Heart right ventricle (tissue), 16 donors: Measurements from ENCODE around the gene THSD7A. TPM values are rescaled to one million over a fixed set of nuclear protein-coding genes. Genes with fewer than 3 reads are reported as not detected.

Experiments used
- ATAC-seq, 8 donors: fragments of 200-7000 bp; cut with Tn5 transposase; one replicate each; pipeline ENCODE4 v1.9.1; 2020; ENCODE audit warnings: mild to moderate bottlenecking in 8 of 8, moderate library complexity in 8 of 8, moderate number of reproducible peaks in 1 of 8
- DNase-seq, 2 donors: peaks; one replicate each; pipeline ENCODE4 v3.0.0-alpha.2; 2020
- H3K27ac ChIP-seq, 10 donors: fragments of 200-600 bp; sonication (generic) in 2 of 10; one replicate each; pipeline versions ENCODE4 v1.5.0 to v1.8.0; 2020 to 2022; ENCODE audit warnings: mild to moderate bottlenecking in 3 of 10
- H3K27me3 ChIP-seq, 7 donors: fragments of 200-600 bp; one replicate each; pipeline ENCODE4 v1.8.0; 2021 to 2022; ENCODE audit warnings: mild to moderate bottlenecking in 2 of 7
- H3K36me3 ChIP-seq, 9 donors: fragments of 200-600 bp; sonication (generic) in 1 of 9; one replicate each; pipeline versions ENCODE4 v1.5.0 to v1.8.0; 2020 to 2022; ENCODE audit warnings: mild to moderate bottlenecking in 2 of 9
- H3K4me1 ChIP-seq, 9 donors: fragments of 200-600 bp; sonication (generic) in 1 of 9; one replicate each; pipeline versions ENCODE4 v1.5.0 to v1.8.0; 2020 to 2022; ENCODE audit warnings: mild to moderate bottlenecking in 4 of 9
- H3K4me3 ChIP-seq, 10 donors: fragments of 200-600 bp; sonication (generic) in 2 of 10; one replicate each; pipeline versions ENCODE4 v1.5.0 to v1.8.0; 2020 to 2022; ENCODE audit warnings: mild to moderate bottlenecking in 7 of 10, moderate library complexity in 2 of 10
- H3K9me3 ChIP-seq, 11 donors: fragments of 200-600 bp in 10 of 11; sonication (generic) in 2 of 11; one replicate each; pipeline versions ENCODE4 v1.5.0 to v1.8.0; 2013 to 2022; ENCODE audit warnings: mild to moderate bottlenecking in 2 of 11, control low read depth in 1 of 11, moderate library complexity in 1 of 11
- WGBS, 2 donors: extraction: QIAGEN DNeasy Blood & Tissue Kit; methylation state at CpG; one replicate each; pipeline ENCODE4 v1.1.7; 2013; ENCODE audit warnings: inconsistent platforms in 1 of 2; 5-methylcytosine and 5-hydroxymethylcytosine counted together
- intact Hi-C, 10 donors: fragments of 100-400 bp; cut with DNase I; formaldehyde crosslinking; loops; one replicate each; pipeline versions ENCODE4 v1.11.1 to v1.14.2; 2022
- polyA plus RNA-seq, 2 donors: library from polyadenylated mRNA; stranded (reverse); fragments of 200-250 nt; gene quantifications; one replicate each; pipeline ENCODE4 v1.2.3, GENCODE V29; 2013
- total RNA-seq, 10 donors: library from RNA; stranded (reverse); fragmentation: NEBNext Ultra II Directional in 3 of 10; extraction: Animal tissue kit (Norgen Biotek cat#: 25700) in 3 of 10; gene quantifications; one replicate each; pipeline versions ENCODE4 v1.2.1 to v1.2.4, GENCODE V29; 2021 to 2023
- TF ChIP-seq, protein P1 (sequence below), 9 donors: fragments of 200-600 bp; sonication (generic) in 2 of 9; IDR thresholded peaks; one replicate each; pipeline versions ENCODE4 v1.5.0 to v1.8.0; 2021 to 2022; ENCODE audit warnings: antibody characterized with exemption in 9 of 9, mild to moderate bottlenecking in 5 of 9, moderate library complexity in 1 of 9
- donor health status: Arrhythmogenic right ventricular cardiomyopathy.
- donor health status: ischemic (EF 13 %, LVEDD 7.1; RV severe dilation, severe dysfunction).
- donor health status: healthy with polysubstance abuse.
- donor health status: DM: no; HTN: yes; CAD: no.
- donor health status: DM: no; HTN: no; CAD: no.
- donor health status: ischemic (EF 25% LVEDD 6.9; RV normal size, moderate dysfunction).
- donor health status: ischemic (EF 25% LVEDD 5.7; RV mildly dilated, moderate dysfunction).
- donor health status: healthy.
- donor health status: DM: yes; HTN: yes; CAD: no.
- donor health status: Ischemic cardiomyopathy.
- donor health status: ischemic (EF 35%, LVEDD 5.7; RV mildly dilated, moderate dysfunction).
- donor health status: nonischemic (EF 11% LVEDD 7.7; RV severe dilation, severe dysfunction).
- donor health status: DM: yes; HTN: yes; CAD: no.
- donor health status: PGD.
- donor health status: ischemic (EF 29% LVEDD 5.4; RV normal size, mild dysfunction).
- donor health status: nonischemic (EF 23%, LVEDD 6.1; RV moderate dilation, normal function).

The THSD7A gene
- total and polyA plus RNA-seq, 12 donors, result 0.22 to 3.4 (median 1.2) TPM

DNA sequence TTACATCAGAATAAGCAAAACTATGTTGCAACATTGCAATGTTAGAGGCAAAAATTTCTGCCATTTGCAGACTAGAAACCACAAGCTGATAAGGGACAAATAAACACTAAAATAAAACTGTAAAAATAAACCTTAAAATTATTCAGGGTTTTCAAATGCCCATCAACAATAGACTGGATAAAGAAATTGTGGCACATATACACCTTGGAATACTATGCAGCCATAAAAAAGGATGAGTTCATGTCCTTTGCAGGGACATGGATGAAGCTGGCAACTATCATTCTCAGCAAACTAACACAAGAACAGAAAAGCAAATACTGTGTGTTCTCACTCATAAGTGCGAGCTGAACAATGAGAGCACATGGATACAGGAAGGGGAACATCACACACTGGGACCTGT lies 473.4 kb downstream of the THSD7A start:
- H3K36me3 ChIP-seq, result no peaks in the 10 kb centered on the region
- intact Hi-C loops, result no loop called here
- no peak overlapping the region for H3K4me3 ChIP-seq
- no peak for DNase-seq
- no peak overlapping the region for H3K27ac ChIP-seq
- WGBS, 2 donors, result 96 to 100% methylated on average over 1 of the region's 1 CpG
- no peaks in the 10 kb centered on the region for H3K4me1 ChIP-seq
- ATAC-seq, result no peak
- H3K27me3 ChIP-seq, result no peaks in the 10 kb centered on the region
- H3K9me3 ChIP-seq, result peaks cover 0 to 12% (median 0%) of the 10 kb centered on the region in 11 donors
- TF ChIP-seq, protein P1, sequence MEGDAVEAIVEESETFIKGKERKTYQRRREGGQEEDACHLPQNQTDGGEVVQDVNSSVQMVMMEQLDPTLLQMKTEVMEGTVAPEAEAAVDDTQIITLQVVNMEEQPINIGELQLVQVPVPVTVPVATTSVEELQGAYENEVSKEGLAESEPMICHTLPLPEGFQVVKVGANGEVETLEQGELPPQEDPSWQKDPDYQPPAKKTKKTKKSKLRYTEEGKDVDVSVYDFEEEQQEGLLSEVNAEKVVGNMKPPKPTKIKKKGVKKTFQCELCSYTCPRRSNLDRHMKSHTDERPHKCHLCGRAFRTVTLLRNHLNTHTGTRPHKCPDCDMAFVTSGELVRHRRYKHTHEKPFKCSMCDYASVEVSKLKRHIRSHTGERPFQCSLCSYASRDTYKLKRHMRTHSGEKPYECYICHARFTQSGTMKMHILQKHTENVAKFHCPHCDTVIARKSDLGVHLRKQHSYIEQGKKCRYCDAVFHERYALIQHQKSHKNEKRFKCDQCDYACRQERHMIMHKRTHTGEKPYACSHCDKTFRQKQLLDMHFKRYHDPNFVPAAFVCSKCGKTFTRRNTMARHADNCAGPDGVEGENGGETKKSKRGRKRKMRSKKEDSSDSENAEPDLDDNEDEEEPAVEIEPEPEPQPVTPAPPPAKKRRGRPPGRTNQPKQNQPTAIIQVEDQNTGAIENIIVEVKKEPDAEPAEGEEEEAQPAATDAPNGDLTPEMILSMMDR (IDR thresholded peaks at IDR 0.05), result no peak

DNA sequence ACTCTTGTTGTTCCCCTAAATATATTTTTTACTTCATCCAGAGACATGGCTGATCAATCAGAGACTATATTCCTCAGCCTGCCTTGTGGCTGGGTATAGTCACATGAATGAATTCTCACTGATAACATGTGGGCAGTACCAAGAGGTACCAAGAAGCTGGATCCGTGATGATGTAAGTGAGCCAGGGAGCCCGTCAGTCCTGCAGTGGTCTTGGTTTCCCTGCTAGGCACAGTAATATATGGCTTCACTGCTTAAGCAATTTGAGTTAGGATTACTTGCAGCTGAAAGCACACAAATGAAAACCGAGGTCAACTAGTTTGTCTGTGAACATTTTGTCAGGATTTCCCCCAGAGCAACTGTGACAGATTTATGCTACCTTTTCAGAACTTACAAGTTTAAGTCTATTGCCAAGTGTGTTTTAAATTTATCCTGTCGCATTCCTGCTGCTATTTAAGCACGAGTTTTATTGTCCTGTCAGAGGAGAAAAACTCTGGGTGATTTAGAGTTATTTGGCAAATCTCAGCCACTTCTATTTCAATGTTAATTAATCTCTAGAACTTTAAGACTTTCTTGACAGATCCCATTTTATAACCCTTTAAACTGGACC lies 476.5 kb downstream of the THSD7A start:
- TF ChIP-seq, protein P1 (IDR thresholded peaks at IDR 0.05), result no peak
- no peak for DNase-seq
- Histone ChIP-seq H3K9me3 (peaks cover 0 to 15% (median 3%) of the 10 kb centered on the region in 11 donors), H3K4me3 (no peak overlapping the region), H3K27me3 (peaks cover 0 to 12% (median 0%) of the 10 kb centered on the region in 7 donors), H3K36me3 (no peaks in the 10 kb centered on the region), H3K27ac (no peak overlapping the region), H3K4me1 (no peaks in the 10 kb centered on the region)
- ATAC-seq, result no peak
- 72 to 80% methylated on average over 5 of the region's 5 CpGs for WGBS, 2 donors
- intact Hi-C loops, result no loop called here

DNA sequence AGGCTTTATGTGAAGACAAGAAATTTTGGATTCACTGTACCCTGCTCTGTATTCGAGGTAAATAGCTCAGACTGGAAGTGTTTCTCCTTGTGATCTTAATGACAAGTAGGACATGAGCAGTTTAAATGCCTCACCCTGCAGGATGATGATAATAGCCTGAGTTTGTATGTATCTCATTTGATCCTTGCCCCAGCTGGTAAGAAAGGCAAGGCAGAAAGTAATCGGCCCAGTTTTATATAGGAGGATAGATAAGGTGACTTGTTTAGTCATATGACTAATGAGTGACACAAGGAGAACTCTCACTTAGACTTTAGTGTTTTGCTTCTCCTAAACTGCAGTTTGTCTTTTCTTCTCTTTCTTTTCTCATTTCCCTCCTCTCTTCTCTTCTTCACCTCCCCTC lies 485.7 kb downstream of the THSD7A start:
- peaks cover 0 to 7% (median 0%) of the 10 kb centered on the region in 9 donors for H3K4me1 ChIP-seq
- no peaks in the 10 kb centered on the region for H3K27me3 ChIP-seq
- 53% methylated on average over 2 of the region's 2 CpGs for WGBS, 2 donors
- TF ChIP-seq, protein P1 (IDR thresholded peaks at IDR 0.05), result no peak
- intact Hi-C loops, result loop anchor here in 1 of 10 donors (10.0 kb wide), 1 partner anchor 412 kb away; no protein-coding TSS in a partner anchor
- no peaks in the 10 kb centered on the region for H3K36me3 ChIP-seq
- DNase-seq, result no peak
- peaks cover 0 to 8% (median 0%) of the 10 kb centered on the region in 11 donors for H3K9me3 ChIP-seq
- no peak overlapping the region for H3K4me3 ChIP-seq
- ATAC-seq, result no peak
- no peak overlapping the region for H3K27ac ChIP-seq

DNA sequence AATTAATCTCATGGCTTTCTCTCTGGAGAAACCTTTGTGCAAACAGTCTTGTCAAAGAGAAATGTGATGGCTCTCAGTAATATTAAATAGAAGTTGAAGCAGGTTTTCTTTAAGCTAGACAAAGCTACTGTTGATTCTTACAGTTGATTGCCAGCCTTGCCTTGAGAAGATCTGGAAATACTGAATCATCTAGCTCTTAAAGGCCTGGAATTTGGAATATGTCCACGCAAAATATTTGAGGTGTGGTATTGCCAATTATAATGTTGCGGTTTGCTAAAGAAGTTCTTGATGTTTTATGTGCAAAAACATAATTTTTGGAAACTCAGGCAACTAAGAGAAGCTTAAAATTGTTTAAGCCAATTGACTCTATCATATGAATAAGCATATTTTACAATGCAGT lies 486.4 kb downstream of the THSD7A start:
- H3K27ac ChIP-seq, result no peak overlapping the region
- intact Hi-C loops, result loop anchor here in 1 of 10 donors (10.0 kb wide), 1 partner anchor 411 kb away; no protein-coding TSS in a partner anchor
- H3K27me3 ChIP-seq, result no peaks in the 10 kb centered on the region
- peaks cover 0 to 7% (median 0%) of the 10 kb centered on the region in 9 donors for H3K4me1 ChIP-seq
- no peak for DNase-seq
- TF ChIP-seq, protein P1 (IDR thresholded peaks at IDR 0.05), result no peak
- ATAC-seq, result no peak
- no peak overlapping the region for H3K4me3 ChIP-seq
- H3K9me3 ChIP-seq, result peaks cover 0 to 3% (median 0%) of the 10 kb centered on the region in 11 donors
- no peaks in the 10 kb centered on the region for H3K36me3 ChIP-seq
- WGBS, 2 donors, result 89 to 93% methylated on average over 2 of the region's 2 CpGs
